OCI-LY1 (cell line): ENCODE results near the gene AOAH.
"Not testable (repeated sequence)": the region's sequence is repeated elsewhere in the genome, so short reads cannot be mapped to it uniquely, and the experiment has no call there.

Experiments
- H2AFZ ChIP-seq: fragments of 200-600 bp; sonication (generic), shearing (Covaris generic); 2 replicates; pipeline ENCODE4 v1.6.0; 2014; ENCODE audit warnings: antibody characterized with exemption, mild to moderate bottlenecking, low read length
- H3F3A ChIP-seq: fragments of 200-600 bp; sonication (generic), shearing (Covaris generic); 2 replicates; pipeline ENCODE4 v1.6.0; 2014; ENCODE audit warnings: mild to moderate bottlenecking, antibody characterized with exemption, low read length, moderate library complexity; ENCODE audit not compliant: insufficient read depth
- H3K27ac ChIP-seq: fragments of 200-600 bp; sonication (generic); 2 replicates; pipeline ENCODE4 v1.5.1; 2014; ENCODE audit warnings: low read length, mixed run types, mild to moderate bottlenecking, low read depth; ENCODE audit not compliant: poor library complexity, severe bottlenecking
- H3K27me3 ChIP-seq: fragments of 200-600 bp; sonication (generic); 2 replicates; pipeline ENCODE4 v1.6.0; 2014; ENCODE audit warnings: antibody characterized with exemption, mild to moderate bottlenecking, low read length, moderate library complexity; ENCODE audit not compliant: insufficient read depth
- H3K36me3 ChIP-seq: fragments of 200-600 bp; sonication (generic); 2 replicates; pipeline ENCODE4 v1.6.1; 2014; ENCODE audit warnings: mild to moderate bottlenecking, antibody characterized with exemption, low read length, moderate library complexity, mixed read lengths; ENCODE audit not compliant: insufficient read depth
- H3K4me1 ChIP-seq: fragments of 200-600 bp; sonication (generic); 2 replicates; pipeline ENCODE4 v1.5.1; 2014; ENCODE audit warnings: mild to moderate bottlenecking, low read length, moderate library complexity; ENCODE audit not compliant: insufficient read depth, severe bottlenecking
- H3K4me2 ChIP-seq: fragments of 200-600 bp; sonication (generic), shearing (Covaris generic); 2 replicates; pipeline ENCODE4 v1.6.1; 2014; ENCODE audit warnings: low read length
- H3K4me3 ChIP-seq: fragments of 200-600 bp; sonication (generic); 2 replicates; pipeline ENCODE4 v1.5.1; 2014; ENCODE audit warnings: low read length, low read depth, mild to moderate bottlenecking, mixed read lengths; ENCODE audit not compliant: poor library complexity, severe bottlenecking
- H3K79me2 ChIP-seq: fragments of 200-600 bp; shearing (Covaris generic); 2 replicates; pipeline ENCODE4 v1.6.1; 2016; ENCODE audit warnings: mixed run types, low read length, mixed read lengths; ENCODE audit not compliant: insufficient read depth
- H3K9ac ChIP-seq: fragments of 200-600 bp; sonication (generic), shearing (Covaris generic); 2 replicates; pipeline ENCODE4 v1.6.1; 2014; ENCODE audit warnings: mild to moderate bottlenecking, low read length, mixed read lengths
- H3K9me2 ChIP-seq: fragments of 200-600 bp; sonication (generic), shearing (Covaris generic); 2 replicates; pipeline ENCODE4 v1.6.1; 2014; ENCODE audit warnings: low read depth, mild to moderate bottlenecking, low read length, mixed read lengths
- H3K9me3 ChIP-seq: fragments of 200-600 bp; shearing (Covaris generic); 2 replicates; pipeline ENCODE4 v1.6.1; 2014; ENCODE audit warnings: low read length, mixed read lengths
- H4K20me1 ChIP-seq: fragments of 200-600 bp; sonication (generic), shearing (Covaris generic); 2 replicates; pipeline ENCODE4 v1.6.0; 2016; ENCODE audit warnings: mild to moderate bottlenecking, low read length; ENCODE audit not compliant: insufficient read depth
- EZH2 ChIP-seq: fragments of 200-600 bp; sonication (generic), shearing (Covaris generic); IDR thresholded peaks from 2 replicates; pipeline ENCODE4 v1.8.0; 2017; ENCODE audit warnings: borderline replicate concordance, mixed run types, mild to moderate bottlenecking, antibody characterized with exemption, low read length, moderate library complexity, mixed read lengths
- TF ChIP-seq, protein P1 (sequence below): fragments of 200-600 bp; sonication (generic), shearing (Covaris generic); IDR thresholded peaks from 2 replicates; pipeline ENCODE4 v1.5.1; 2017; ENCODE audit warnings: mild to moderate bottlenecking, antibody characterized with exemption, low read length, moderate library complexity, mixed read lengths

Gene AOAH

DNA sequence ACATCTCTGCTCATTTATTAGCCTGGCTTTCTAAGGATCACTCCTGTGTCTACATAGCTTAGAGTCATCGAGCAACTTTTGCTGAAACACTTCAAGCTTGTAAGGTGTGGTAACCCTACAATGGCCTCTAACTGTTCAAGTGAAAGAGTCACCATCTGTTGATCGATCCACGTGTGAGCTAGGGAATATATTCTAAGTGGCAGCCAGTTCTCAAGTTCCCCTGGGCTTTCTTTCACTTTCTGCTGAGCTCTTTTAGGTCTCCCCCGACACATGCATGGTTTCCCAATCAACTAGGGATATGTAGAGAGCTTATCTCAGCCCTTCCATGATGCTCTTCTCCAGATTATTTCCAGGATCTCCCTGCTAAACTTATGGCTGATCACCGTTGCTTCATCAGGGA lies 15.5 kb downstream of the AOAH start:
- H3K27ac ChIP-seq: no peak overlapping the region
- no peak overlapping the region for H2AFZ ChIP-seq

DNA sequence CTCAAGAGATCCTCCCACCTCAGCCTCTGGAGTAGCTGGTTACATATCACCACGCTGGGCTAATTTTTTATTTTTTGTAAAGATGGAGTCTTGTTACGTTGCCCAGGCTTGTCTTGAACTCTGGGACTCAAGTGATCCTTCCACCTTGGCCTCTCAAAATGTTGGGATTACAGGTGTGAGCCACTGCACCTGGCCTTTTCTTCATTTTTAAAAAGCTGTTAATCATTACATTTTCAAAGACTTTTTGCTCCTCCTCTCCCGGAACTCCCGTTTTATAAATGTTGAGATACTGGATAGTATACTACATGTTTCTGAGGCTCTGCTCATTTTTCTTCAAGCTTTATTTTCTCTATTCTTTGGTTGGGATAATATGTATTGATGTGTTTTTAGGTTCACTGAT lies 16.4 kb downstream of the AOAH start:
- H3K36me3 ChIP-seq: no peaks in the 10 kb centered on the region
- no peaks in the 10 kb centered on the region for H3F3A ChIP-seq
- no peaks in the 10 kb centered on the region for H3K9me3 ChIP-seq
- no peaks in the 10 kb centered on the region for H3K4me1 ChIP-seq
- H3K27ac ChIP-seq: no peak overlapping the region
- H3K4me2 ChIP-seq: no peak overlapping the region
- no peak overlapping the region for H2AFZ ChIP-seq
- H3K4me3 ChIP-seq: no peak overlapping the region
- no peaks in the 10 kb centered on the region for H3K79me2 ChIP-seq
- H3K9ac ChIP-seq: no peak overlapping the region
- no peaks in the 10 kb centered on the region for H3K27me3 ChIP-seq
- TF ChIP-seq, protein P1, sequence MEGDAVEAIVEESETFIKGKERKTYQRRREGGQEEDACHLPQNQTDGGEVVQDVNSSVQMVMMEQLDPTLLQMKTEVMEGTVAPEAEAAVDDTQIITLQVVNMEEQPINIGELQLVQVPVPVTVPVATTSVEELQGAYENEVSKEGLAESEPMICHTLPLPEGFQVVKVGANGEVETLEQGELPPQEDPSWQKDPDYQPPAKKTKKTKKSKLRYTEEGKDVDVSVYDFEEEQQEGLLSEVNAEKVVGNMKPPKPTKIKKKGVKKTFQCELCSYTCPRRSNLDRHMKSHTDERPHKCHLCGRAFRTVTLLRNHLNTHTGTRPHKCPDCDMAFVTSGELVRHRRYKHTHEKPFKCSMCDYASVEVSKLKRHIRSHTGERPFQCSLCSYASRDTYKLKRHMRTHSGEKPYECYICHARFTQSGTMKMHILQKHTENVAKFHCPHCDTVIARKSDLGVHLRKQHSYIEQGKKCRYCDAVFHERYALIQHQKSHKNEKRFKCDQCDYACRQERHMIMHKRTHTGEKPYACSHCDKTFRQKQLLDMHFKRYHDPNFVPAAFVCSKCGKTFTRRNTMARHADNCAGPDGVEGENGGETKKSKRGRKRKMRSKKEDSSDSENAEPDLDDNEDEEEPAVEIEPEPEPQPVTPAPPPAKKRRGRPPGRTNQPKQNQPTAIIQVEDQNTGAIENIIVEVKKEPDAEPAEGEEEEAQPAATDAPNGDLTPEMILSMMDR: no peak
- no peak for TF ChIP-seq EZH2
- H3K9me2 ChIP-seq: no peaks in the 10 kb centered on the region
- H4K20me1 ChIP-seq: no peaks in the 10 kb centered on the region

More for the DNA sequence above, 15.5 kb downstream of the AOAH start:
- H3K4me3 ChIP-seq: no peak overlapping the region
- H4K20me1 ChIP-seq: no peaks in the 10 kb centered on the region
- H3F3A ChIP-seq: no peaks in the 10 kb centered on the region
- no peaks in the 10 kb centered on the region for H3K79me2 ChIP-seq
- H3K4me1 ChIP-seq: no peaks in the 10 kb centered on the region
- H3K36me3 ChIP-seq: no peaks in the 10 kb centered on the region
- H3K9me3 ChIP-seq: no peaks in the 10 kb centered on the region
- H3K9me2 ChIP-seq: no peaks in the 10 kb centered on the region
- H3K27me3 ChIP-seq: no peaks in the 10 kb centered on the region
- H3K9ac ChIP-seq: no peak overlapping the region
- H3K4me2 ChIP-seq: no peak overlapping the region
- TF ChIP-seq, protein P1: no peak
- no peak for TF ChIP-seq EZH2

DNA sequence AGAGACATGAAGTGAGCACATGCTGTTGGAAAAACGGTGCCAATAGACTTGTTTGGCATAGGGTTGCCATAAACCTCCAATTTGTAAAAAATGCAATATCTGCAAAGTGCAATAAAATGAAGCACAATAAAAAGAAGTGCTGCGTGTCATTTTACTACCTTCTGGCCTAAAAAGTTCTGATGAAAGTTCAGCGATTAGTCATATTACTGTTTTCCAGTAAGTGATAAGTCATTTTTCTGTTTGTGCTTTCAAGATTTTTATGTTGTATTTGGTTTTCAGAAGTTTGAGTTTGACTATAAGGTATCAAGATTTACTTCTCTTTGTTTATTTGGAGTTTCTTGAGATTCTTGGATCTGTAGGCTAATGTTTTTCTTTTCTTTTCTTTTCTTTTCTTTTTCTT lies 16.8 kb downstream of the AOAH start:
- Histone ChIP-seq H2AFZ (no peak overlapping the region), H3K4me3 (no peak overlapping the region), H3K9ac (no peak overlapping the region), H3K4me1 (no peaks in the 10 kb centered on the region), H3K79me2 (no peaks in the 10 kb centered on the region), H3K27me3 (no peaks in the 10 kb centered on the region), H3K36me3 (no peaks in the 10 kb centered on the region), H3F3A (no peaks in the 10 kb centered on the region), H4K20me1 (no peaks in the 10 kb centered on the region), H3K9me2 (no peaks in the 10 kb centered on the region), H3K4me2 (no peak overlapping the region), H3K9me3 (no peaks in the 10 kb centered on the region), H3K27ac (no peak overlapping the region)
- TF ChIP-seq, protein P1: no peak
- no peak for TF ChIP-seq EZH2

DNA sequence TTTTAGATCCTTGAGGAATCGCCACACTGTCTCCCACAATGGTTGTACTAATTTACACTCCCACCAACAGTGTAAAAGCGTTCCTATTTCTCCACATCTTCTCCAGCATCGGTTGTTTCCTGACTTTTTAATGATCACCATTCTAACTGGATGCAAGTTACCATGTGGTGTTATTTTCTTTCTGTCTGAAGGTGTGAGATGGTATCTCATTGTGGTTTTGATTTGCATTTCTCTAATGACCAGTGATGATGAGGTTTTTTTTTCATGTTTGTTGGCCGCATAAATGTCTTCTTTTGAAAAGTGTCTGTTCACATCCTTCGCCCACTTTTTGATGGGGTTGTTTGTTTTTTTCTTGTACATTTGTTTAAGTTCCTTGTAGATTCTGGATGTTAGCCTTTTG lies 20.4 kb downstream of the AOAH start:
- H4K20me1 ChIP-seq, H3K9me3 ChIP-seq, H3K36me3 ChIP-seq, H3F3A ChIP-seq, H3K27ac ChIP-seq, H3K9ac ChIP-seq, H3K4me3 ChIP-seq, H3K9me2 ChIP-seq, H3K27me3 ChIP-seq, H3K79me2 ChIP-seq, H2AFZ ChIP-seq, H3K4me1 ChIP-seq, H3K4me2 ChIP-seq: not testable (repeated sequence)
